ENCODE data around the gene RADIL.
"Not testable (repeated sequence)": the region's sequence is repeated elsewhere in the genome, so short reads cannot be mapped to it uniquely, and the experiment has no call there.

Gene RADIL

GRCh38 chr7:4805984-4806300 lies 77.6 kb downstream of the RADIL start:
- Mint-ChIP-seq H3K36me3 (no peaks in the 10 kb centered on the region), H3K27ac (no peak overlapping the region), H3K27me3 (no peaks in the 10 kb centered on the region), H3K4me1 (ENCODE audit: low read depth) (peaks cover 9% of the 10 kb centered on the region), H3K4me3 (no peak overlapping the region), H3K9me3 (ENCODE audit: low read depth) (no peaks in the 10 kb centered on the region)

GRCh38 chr7:4805110-4805983 lies 78.2 kb downstream of the RADIL start:
- peaks cover 8% of the 10 kb centered on the region for H3K4me1 Mint-ChIP-seq (ENCODE audit: low read depth)
- no peaks in the 10 kb centered on the region for H3K27me3 Mint-ChIP-seq
- H3K27ac Mint-ChIP-seq: no peak overlapping the region
- H3K9me3 Mint-ChIP-seq (ENCODE audit: low read depth): no peaks in the 10 kb centered on the region
- H3K36me3 Mint-ChIP-seq: no peaks in the 10 kb centered on the region
- H3K4me3 Mint-ChIP-seq: no peak overlapping the region

- H3K4me1 Mint-ChIP-seq (ENCODE audit: low read depth): peaks cover 1% of the 10 kb centered on the region
- no peaks in the 10 kb centered on the region for H3K36me3 Mint-ChIP-seq
- H3K27me3 Mint-ChIP-seq: no peaks in the 10 kb centered on the region
- H3K27ac Mint-ChIP-seq: no peak overlapping the region
- H3K9me3 Mint-ChIP-seq (ENCODE audit: low read depth): no peaks in the 10 kb centered on the region
- H3K4me3 Mint-ChIP-seq: no peak overlapping the region
These were observed 79.9 kb downstream of the RADIL start for GRCh38 chr7:4803397-4804241.

- not testable (repeated sequence) for H3K4me3 Mint-ChIP-seq; H3K36me3 Mint-ChIP-seq; H3K9me3 Mint-ChIP-seq (ENCODE audit: low read depth); H3K27me3 Mint-ChIP-seq; H3K27ac Mint-ChIP-seq; H3K4me1 Mint-ChIP-seq (ENCODE audit: low read depth)
These were observed 80.9 kb downstream of the RADIL start for GRCh38 chr7:4802577-4802976.

GRCh38 chr7:4801839-4802231 lies 81.7 kb downstream of the RADIL start:
- H3K27ac Mint-ChIP-seq: no peak overlapping the region
- H3K4me1 Mint-ChIP-seq (ENCODE audit: low read depth): no peaks in the 10 kb centered on the region
- H3K4me3 Mint-ChIP-seq: no peak overlapping the region
- H3K27me3 Mint-ChIP-seq: no peaks in the 10 kb centered on the region
- H3K9me3 Mint-ChIP-seq (ENCODE audit: low read depth): no peaks in the 10 kb centered on the region
- H3K36me3 Mint-ChIP-seq: no peaks in the 10 kb centered on the region

- no peaks in the 10 kb centered on the region for H3K4me1 Mint-ChIP-seq (ENCODE audit: low read depth)
- H3K4me3 Mint-ChIP-seq: no peak overlapping the region
- no peaks in the 10 kb centered on the region for H3K27me3 Mint-ChIP-seq
- H3K36me3 Mint-ChIP-seq: no peaks in the 10 kb centered on the region
- no peaks in the 10 kb centered on the region for H3K9me3 Mint-ChIP-seq (ENCODE audit: low read depth)
- H3K27ac Mint-ChIP-seq: no peak overlapping the region
These were observed 82.3 kb downstream of the RADIL start for GRCh38 chr7:4800926-4801838.

- Mint-ChIP-seq H3K36me3 (no peaks in the 10 kb centered on the region), H3K27me3 (no peaks in the 10 kb centered on the region), H3K9me3 (ENCODE audit: low read depth) (no peaks in the 10 kb centered on the region), H3K27ac (no peak overlapping the region), H3K4me3 (no peak overlapping the region), H3K4me1 (ENCODE audit: low read depth) (no peaks in the 10 kb centered on the region)
These were observed 83.0 kb downstream of the RADIL start for GRCh38 chr7:4800487-4800886.

GRCh38 chr7:4799508-4800268 lies 83.8 kb downstream of the RADIL start:
- H3K9me3 Mint-ChIP-seq (ENCODE audit: low read depth): no peaks in the 10 kb centered on the region
- no peaks in the 10 kb centered on the region for H3K36me3 Mint-ChIP-seq
- no peak overlapping the region for H3K4me3 Mint-ChIP-seq
- no peaks in the 10 kb centered on the region for H3K27me3 Mint-ChIP-seq
- no peak overlapping the region for H3K27ac Mint-ChIP-seq
- H3K4me1 Mint-ChIP-seq (ENCODE audit: low read depth): no peaks in the 10 kb centered on the region

GRCh38 chr7:4798706-4799235 lies 84.7 kb downstream of the RADIL start:
- H3K9me3 Mint-ChIP-seq (ENCODE audit: low read depth): no peaks in the 10 kb centered on the region
- H3K4me1 Mint-ChIP-seq (ENCODE audit: low read depth): peaks cover 4% of the 10 kb centered on the region
- H3K27me3 Mint-ChIP-seq: no peaks in the 10 kb centered on the region
- H3K36me3 Mint-ChIP-seq: no peaks in the 10 kb centered on the region
- no peak overlapping the region for H3K27ac Mint-ChIP-seq
- H3K4me3 Mint-ChIP-seq: no peak overlapping the region

GRCh38 chr7:4797858-4798705 lies 85.4 kb downstream of the RADIL start:
- no peaks in the 10 kb centered on the region for H3K9me3 Mint-ChIP-seq (ENCODE audit: low read depth)
- no peaks in the 10 kb centered on the region for H3K36me3 Mint-ChIP-seq
- no peaks in the 10 kb centered on the region for H3K27me3 Mint-ChIP-seq
- peaks cover 4% of the 10 kb centered on the region for H3K4me1 Mint-ChIP-seq (ENCODE audit: low read depth)
- H3K4me3 Mint-ChIP-seq: no peak overlapping the region
- H3K27ac Mint-ChIP-seq: no peak overlapping the region

- H3K4me1 Mint-ChIP-seq (ENCODE audit: low read depth): peaks cover 4% of the 10 kb centered on the region
- no peak overlapping the region for H3K4me3 Mint-ChIP-seq
- no peaks in the 10 kb centered on the region for H3K9me3 Mint-ChIP-seq (ENCODE audit: low read depth)
- H3K27me3 Mint-ChIP-seq: no peaks in the 10 kb centered on the region
- no peaks in the 10 kb centered on the region for H3K36me3 Mint-ChIP-seq
- H3K27ac Mint-ChIP-seq: no peak overlapping the region
These were observed 87.1 kb downstream of the RADIL start for GRCh38 chr7:4796453-4796852.

GRCh38 chr7:4794591-4795350 lies 88.7 kb downstream of the RADIL start:
- Mint-ChIP-seq H3K4me1 (ENCODE audit: low read depth) (peaks cover 4% of the 10 kb centered on the region), H3K9me3 (ENCODE audit: low read depth) (no peaks in the 10 kb centered on the region), H3K4me3 (no peak overlapping the region), H3K27me3 (no peaks in the 10 kb centered on the region), H3K36me3 (no peaks in the 10 kb centered on the region), H3K27ac (no peak overlapping the region)

GRCh38 chr7:4794171-4794570 lies 89.3 kb downstream of the RADIL start:
- H3K36me3 Mint-ChIP-seq; H3K27me3 Mint-ChIP-seq; H3K27ac Mint-ChIP-seq; H3K4me1 Mint-ChIP-seq (ENCODE audit: low read depth); H3K9me3 Mint-ChIP-seq (ENCODE audit: low read depth); H3K4me3 Mint-ChIP-seq: not testable (repeated sequence)

Data from activated naive CD8-positive, alpha-beta T cell (primary cell).